Jurkat, Clone E6-1 (cell line): ENCODE data around the gene HDAC10.

ENCODE experiments used
- DNase-seq: peaks from one replicate; pipeline ENCODE4 v3.0.0-alpha.2; 2011; ENCODE audit warnings: low read depth, low spot score
- H3K4me3 ChIP-seq: 2 replicates; pipeline ENCODE4 v1.5.1; 2011; ENCODE audit warnings: mild to moderate bottlenecking, low read length, control low read depth, moderate library complexity

The HDAC10 gene

DNA sequence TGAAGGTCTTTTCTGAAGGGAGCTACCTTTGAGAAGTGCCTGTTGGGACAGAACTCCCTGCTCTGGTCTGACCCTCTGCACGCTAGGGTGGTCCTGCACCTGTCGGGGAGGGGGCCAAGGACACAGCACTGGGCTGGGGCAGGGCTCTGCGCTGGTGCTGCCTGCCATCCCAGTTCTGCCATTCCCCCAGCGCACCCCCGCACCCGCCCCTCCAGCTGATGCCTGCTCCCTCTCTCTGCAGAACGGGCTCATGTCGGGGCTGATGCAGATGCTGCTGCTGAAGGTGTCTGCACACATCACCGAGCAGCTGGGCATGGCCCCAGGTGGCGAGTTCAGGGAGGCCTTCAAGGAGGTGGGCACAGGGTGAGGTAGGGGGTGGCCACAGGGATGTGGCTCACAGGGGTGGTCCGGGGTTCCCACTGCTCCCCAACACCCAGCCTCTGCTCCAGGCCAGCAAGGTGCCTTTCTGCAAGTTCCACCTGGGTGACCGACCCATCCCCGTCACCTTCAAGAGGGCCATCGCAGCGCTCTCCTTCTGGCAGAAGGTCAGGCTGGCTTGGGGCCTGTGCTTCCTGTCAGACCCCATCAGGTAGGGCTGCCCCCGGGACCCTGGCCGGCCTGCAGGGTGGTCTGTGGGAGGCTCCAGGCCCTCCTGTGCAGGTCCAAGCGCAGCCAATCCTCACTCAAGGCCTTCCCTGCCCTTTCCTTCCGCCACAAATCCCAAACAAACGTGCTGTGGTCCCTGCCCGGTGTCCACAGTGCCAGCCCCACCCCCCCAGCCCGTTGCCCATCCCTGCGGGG is 53.9 kb downstream of the HDAC10 start:
- no peak overlapping the region for H3K4me3 ChIP-seq
- DNase-seq: no peak

DNA sequence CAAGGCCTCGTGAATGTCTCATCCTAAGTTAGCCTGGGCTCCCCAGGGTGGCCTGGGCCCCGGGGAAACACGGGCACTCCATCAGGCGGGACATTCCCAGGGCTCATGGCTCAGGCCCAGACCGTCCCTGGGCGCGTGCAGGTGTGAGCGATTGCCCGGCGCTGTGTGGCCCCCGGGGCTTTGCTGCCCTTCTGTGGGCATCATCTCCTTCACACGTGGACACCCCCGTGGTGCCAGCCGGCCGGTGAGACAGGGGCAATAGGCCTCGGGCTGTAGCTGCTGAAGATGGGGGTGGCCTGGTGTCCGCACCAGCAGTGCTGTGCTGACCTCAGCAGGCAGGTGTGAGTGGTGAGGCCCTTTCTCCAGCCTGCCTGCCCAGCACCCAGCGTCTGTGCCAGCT is 54.8 kb downstream of the HDAC10 start:
- no peak overlapping the region for H3K4me3 ChIP-seq
- no peak for DNase-seq
